Erythroblast (primary cell): ENCODE measurements around the gene ANKRD39.
A peak's percentile ranks its signal among the peaks of the same experiment; 100 is the strongest.
"Not testable (repeated sequence)": the region's sequence is repeated elsewhere in the genome, so short reads cannot be mapped to it uniquely, and the experiment has no call there.

Experiments
- DNase-seq, 2 experiments: peaks; one replicate each; lab custom pipeline; 2025; lab: John Stamatoyannopoulos, UW
- GATA1 ChIP-seq: IDR thresholded peaks from 2 replicates; pipeline ENCODE4 v1.6.1; 2011; ENCODE audit warnings: low read depth, mild to moderate bottlenecking, control low read depth, low read length, moderate library complexity
- POLR2A ChIP-seq: IDR thresholded peaks from 2 replicates; pipeline ENCODE4 v1.6.1; 2011; ENCODE audit warnings: mild to moderate bottlenecking, low read length

The ANKRD39 gene

GRCh38 chr2:96893289-96894150 lies 35.7 kb upstream of the ANKRD39 start:
- TF ChIP-seq POLR2A = no peak
- no peak for TF ChIP-seq GATA1
- DNase-seq = peak in 1 of 2 experiments; percentile 39

- TF ChIP-seq GATA1 (no peak), POLR2A (no peak)
- DNase-seq = no peak
Observed at GRCh38 chr2:96891591-96892333, 33.9 kb upstream of the ANKRD39 start.

- TF ChIP-seq GATA1 (no peak), POLR2A (no peak)
- peak in 1 of 2 experiments; percentile 54 for DNase-seq
Observed at GRCh38 chr2:96890726-96891385, 33.0 kb upstream of the ANKRD39 start.

- no peak for DNase-seq
- no peak for TF ChIP-seq GATA1
- no peak for TF ChIP-seq POLR2A
Observed at GRCh38 chr2:96890252-96890651, 32.4 kb upstream of the ANKRD39 start.

- not testable (repeated sequence) for DNase-seq
Observed at GRCh38 chr2:96889502-96889901, 31.7 kb upstream of the ANKRD39 start.

GRCh38 chr2:96888072-96889011 lies 30.5 kb upstream of the ANKRD39 start:
- TF ChIP-seq POLR2A (no peak), GATA1 (no peak)
- no peak for DNase-seq

- TF ChIP-seq POLR2A = no peak
- TF ChIP-seq GATA1 = no peak
- no peak for DNase-seq
Observed at GRCh38 chr2:96887493-96888012, 29.7 kb upstream of the ANKRD39 start.

GRCh38 chr2:96885432-96886347 lies 27.9 kb upstream of the ANKRD39 start:
- DNase-seq = no peak
- no peak for TF ChIP-seq GATA1
- TF ChIP-seq POLR2A = no peak

GRCh38 chr2:96884299-96885094 lies 26.7 kb upstream of the ANKRD39 start:
- DNase-seq = no peak
- TF ChIP-seq POLR2A (no peak), GATA1 (no peak)

GRCh38 chr2:96883306-96883705 lies 25.5 kb upstream of the ANKRD39 start:
- TF ChIP-seq POLR2A = no peak
- TF ChIP-seq GATA1 = no peak
- no peak for DNase-seq

- no peak for DNase-seq
- TF ChIP-seq GATA1 (no peak), POLR2A (no peak)
Observed at GRCh38 chr2:96882906-96883305, 25.1 kb upstream of the ANKRD39 start.
